GM23338 (cell line): ENCODE measurements around the gene CAMSAP1. TPM values are rescaled to one million over a fixed set of nuclear protein-coding genes. Genes with fewer than 3 reads are reported as not detected.
A peak's percentile ranks its signal among the peaks of the same experiment; 100 is the strongest.

Experiments used
- ATAC-seq: fragments of 200-7000 bp; cut with Tn5 transposase; 3 replicates; pipeline ENCODE4 v1.9.1; 2020
- DNase-seq: peaks from one replicate; pipeline ENCODE4 v3.0.0-alpha.2; 2015; ENCODE audit warnings: low spot score
- H2AFZ ChIP-seq: fragments of 200-600 bp; sonication (generic); 2 replicates; pipeline ENCODE4 v1.8.0; 2016; ENCODE audit warnings: antibody characterized with exemption, mild to moderate bottlenecking, moderate library complexity
- H3F3A ChIP-seq: fragments of 200-600 bp; sonication (generic); replicated peaks from 2 replicates; pipeline ENCODE4 v1.8.0; 2017; ENCODE audit warnings: antibody characterized with exemption, mixed run types, low read depth
- H3K27ac ChIP-seq: fragments of 200-600 bp; sonication (generic); 2 replicates; pipeline ENCODE4 v1.6.1; 2016; ENCODE audit warnings: low read depth
- H3K27me3 ChIP-seq: fragments of 200-600 bp; sonication (generic); 2 replicates; pipeline ENCODE4 v1.8.0; 2016; ENCODE audit warnings: mild to moderate bottlenecking, mixed run types, moderate library complexity; ENCODE audit not compliant: insufficient read depth
- H3K36me3 ChIP-seq: fragments of 200-600 bp; sonication (generic); 2 replicates; pipeline ENCODE4 v1.8.0; 2016; ENCODE audit warnings: mild to moderate bottlenecking; ENCODE audit not compliant: insufficient read depth
- H3K4me1 ChIP-seq: fragments of 200-600 bp; sonication (generic); 2 replicates; pipeline ENCODE4 v1.8.0; 2016; ENCODE audit warnings: mild to moderate bottlenecking, moderate library complexity; ENCODE audit not compliant: insufficient read depth
- H3K4me2 ChIP-seq: fragments of 200-600 bp; sonication (generic); 2 replicates; pipeline ENCODE4 v1.7.1; 2017; ENCODE audit warnings: mixed run types
- H3K4me3 ChIP-seq: fragments of 200-600 bp; sonication (generic); 2 replicates; pipeline ENCODE4 v1.6.1; 2016; ENCODE audit warnings: mixed run types
- H3K79me2 ChIP-seq: fragments of 200-600 bp; sonication (generic); replicated peaks from 2 replicates; pipeline ENCODE4 v1.8.0; 2017; ENCODE audit warnings: mild to moderate bottlenecking; ENCODE audit not compliant: insufficient read depth
- H3K9me2 ChIP-seq: fragments of 200-600 bp; sonication (generic); 2 replicates; pipeline ENCODE4 v1.8.0; 2017; ENCODE audit not compliant: insufficient read depth
- H4K20me1 ChIP-seq: fragments of 200-600 bp; sonication (generic); replicated peaks from 2 replicates; pipeline ENCODE4 v1.8.0; 2017; ENCODE audit warnings: mild to moderate bottlenecking; ENCODE audit not compliant: insufficient read depth
- H3K27ac Mint-ChIP-seq: 2 replicates; pipeline ENCODE4 v1.8.0; 2020; ENCODE audit warnings: inconsistent platforms, mild to moderate bottlenecking, moderate library complexity, mixed read lengths
- H3K27me3 Mint-ChIP-seq: 3 replicates; pipeline ENCODE4 v1.8.0; 2022; ENCODE audit warnings: low read depth, mild to moderate bottlenecking, moderate library complexity, mixed read lengths, inconsistent platforms; ENCODE audit not compliant: insufficient read depth, poor library complexity
- H3K36me3 Mint-ChIP-seq: 3 replicates; pipeline ENCODE4 v1.8.0; 2021; ENCODE audit warnings: low read depth, mild to moderate bottlenecking, inconsistent platforms, moderate library complexity, mixed read lengths
- H3K4me1 Mint-ChIP-seq: 3 replicates; pipeline ENCODE4 v1.8.0; 2020; ENCODE audit warnings: mild to moderate bottlenecking, inconsistent platforms, mixed read lengths
- H3K4me3 Mint-ChIP-seq: 3 replicates; pipeline ENCODE4 v1.8.0; 2021; ENCODE audit warnings: moderate library complexity, mild to moderate bottlenecking, inconsistent platforms, mixed read lengths
- H3K9me3 Mint-ChIP-seq: 3 replicates; pipeline ENCODE4 v1.8.0; 2020; ENCODE audit warnings: moderate library complexity, mild to moderate bottlenecking, inconsistent platforms, mixed read lengths
- CREB1 ChIP-seq: fragments of 250-450 bp; sonication (Bioruptor Pico); IDR thresholded peaks from 2 replicates; pipeline ENCODE4 v1.5.0; 2020; ENCODE audit warnings: low read depth, mild to moderate bottlenecking, moderate library complexity
- CTCF ChIP-seq, 2 experiments: fragments of 200-600 bp in 1 of 2; sonication (generic) in 1 of 2; conservative IDR thresholded peaks; 2 replicates each; pipeline versions ENCODE4 v1.5.1 to v1.6.1; 2016 to 2017; ENCODE audit warnings: antibody characterized with exemption in 2 of 2, low read depth in 2 of 2, mild to moderate bottlenecking in 2 of 2, moderate library complexity in 1 of 2
- ETS1 ChIP-seq: IDR thresholded peaks from 2 replicates; pipeline ENCODE4 v1.6.1; 2016; ENCODE audit warnings: antibody characterized with exemption
- EZH2 ChIP-seq: fragments of 200-600 bp; sonication (generic); IDR thresholded peaks from one replicate; pipeline ENCODE4 v1.8.0; 2017; ENCODE audit warnings: antibody characterized with exemption, mild to moderate bottlenecking, low read depth; ENCODE audit not compliant: unreplicated experiment
- EZH2phosphoT487 ChIP-seq: fragments of 200-600 bp; sonication (generic); IDR thresholded peaks from one replicate; pipeline ENCODE4 v1.8.1; 2018; ENCODE audit warnings: antibody characterized with exemption; ENCODE audit not compliant: unreplicated experiment
- JUNB ChIP-seq: IDR thresholded peaks from one replicate; pipeline ENCODE4 v1.6.1; 2016; ENCODE audit warnings: antibody characterized with exemption; ENCODE audit not compliant: unreplicated experiment
- NANOG ChIP-seq: IDR thresholded peaks from 2 replicates; pipeline ENCODE4 v1.6.1; 2016; ENCODE audit warnings: antibody characterized with exemption, borderline replicate concordance
- POLR2AphosphoS5 ChIP-seq: IDR thresholded peaks from 2 replicates; pipeline ENCODE4 v1.6.1; 2016; ENCODE audit warnings: antibody characterized with exemption, low read depth
- REST ChIP-seq: IDR thresholded peaks from one replicate; pipeline ENCODE4 v1.6.1; 2018; ENCODE audit warnings: antibody characterized with exemption; ENCODE audit not compliant: unreplicated experiment
- STAT1 ChIP-seq: IDR thresholded peaks from one replicate; pipeline ENCODE4 v1.6.1; 2016; ENCODE audit warnings: antibody characterized with exemption; ENCODE audit not compliant: unreplicated experiment
- ZNF114 ChIP-seq: fragments of 250-450 bp; sonication (Bioruptor Pico); IDR thresholded peaks from 2 replicates; pipeline ENCODE4 v1.5.0; 2020; ENCODE audit warnings: mild to moderate bottlenecking, moderate library complexity
- ZNF331 ChIP-seq: fragments of 250-450 bp; sonication (Bioruptor Pico); IDR thresholded peaks from 2 replicates; pipeline ENCODE4 v1.5.0; 2020; ENCODE audit warnings: low read depth, mild to moderate bottlenecking, moderate library complexity
- ZNF462 ChIP-seq: fragments of 250-450 bp; sonication (Bioruptor Pico); IDR thresholded peaks from 2 replicates; pipeline ENCODE4 v1.5.0; 2020; ENCODE audit warnings: mild to moderate bottlenecking, moderate library complexity
- polyA plus RNA-seq: library from polyadenylated mRNA; unstranded; fragments of >200 nt; fragmentation: Nextera tagmentation; extraction: Ambion mirVana; gene quantifications from 2 replicates; pipeline ENCODE4 v1.2.1, GENCODE V29; 2016
- total RNA-seq: library from RNA; depleted of rRNA; stranded (reverse); fragments of >200 nt; shearing (Covaris generic); gene quantifications from 2 replicates; pipeline ENCODE4 v1.2.3, GENCODE V29; 2014

CAMSAP1 gene
- total and polyA plus RNA-seq, 2 experiments from 2014 or later = 6.9 to 75.4 TPM

- Histone ChIP-seq H3K27me3 (no peaks in the 10 kb centered on the region), H3K4me2 (peak overlapping the region; percentile 72), H3K4me1 (peaks cover 32% of the 10 kb centered on the region), H3K27ac (peak overlapping the region; percentile 14; the same call in 1 of the 2 replicates), H4K20me1 (peaks cover 75% of the 10 kb centered on the region), H2AFZ (no peak overlapping the region), H3K9me2 (no peaks in the 10 kb centered on the region), H3K4me3 (no peak overlapping the region), H3F3A (no peaks in the 10 kb centered on the region), H3K79me2 (peaks cover 100% of the 10 kb centered on the region), H3K36me3 (no peaks in the 10 kb centered on the region; the same call in 1 of the 2 replicates)
- H3K27me3 Mint-ChIP-seq = peaks cover 11% of the 10 kb centered on the region
- TF ChIP-seq JUNB = no peak
- TF ChIP-seq CTCF (conservative IDR thresholded peaks at IDR 0.05; ENCODE audit: low read depth in 2 of 2) = no peak
- TF ChIP-seq EZH2phosphoT487 = no peak
- TF ChIP-seq ZNF114 (CRISPR knock-in tag) = no peak
- no peak for TF ChIP-seq EZH2
- no peak for TF ChIP-seq NANOG
- no peak for TF ChIP-seq REST
- no peak for TF ChIP-seq POLR2AphosphoS5
- TF ChIP-seq STAT1 = no peak
- TF ChIP-seq ZNF462 (CRISPR knock-in tag) = no peak
- no peak for TF ChIP-seq ZNF331 (CRISPR knock-in tag)
- TF ChIP-seq CREB1 = no peak
- no peak for TF ChIP-seq ETS1
- H3K4me3 Mint-ChIP-seq = no peak overlapping the region
- no peaks in the 10 kb centered on the region for H3K9me3 Mint-ChIP-seq
- peaks cover 15% of the 10 kb centered on the region; the same call in 2 of the 3 replicates for H3K36me3 Mint-ChIP-seq
- H3K27ac Mint-ChIP-seq = 0 out of 2 replicates have a peak overlapping the region, but pooled peaks have one; percentile 16
- ATAC-seq (no peak), DNase-seq (no peak)
- H3K4me1 Mint-ChIP-seq = peaks cover 42% of the 10 kb centered on the region
Observed at GRCh38 chr9:135879237-135879601, 28.1 kb downstream of the CAMSAP1 start.
